SIG-M5 (cell line): ENCODE measurements around the gene ACTN4.
"Not testable (repeated sequence)": the region's sequence is repeated elsewhere in the genome, so short reads cannot be mapped to it uniquely, and the experiment has no call there.

Experiments
- DNase-seq: peaks from one replicate; lab custom pipeline; 2025; lab: John Stamatoyannopoulos, UW

The ACTN4 gene

GRCh38 chr19:38647368-38647965 is at the start of gene ACTN4:
ACTN4 (plus strand) TSS chr19:38647649; CDS start chr19:38647746, 97 bp downstream.
- no peak for DNase-seq

GRCh38 chr19:38599722-38600121 is 47.7 kb upstream of the ACTN4 start:
- no peak for DNase-seq

GRCh38 chr19:38602856-38603255 is 44.6 kb upstream of the ACTN4 start:
- DNase-seq = not testable (repeated sequence)

- DNase-seq = no peak
Measured at GRCh38 chr19:38606131-38606530, 41.3 kb upstream of the ACTN4 start.

GRCh38 chr19:38614289-38614688 is 33.2 kb upstream of the ACTN4 start:
- no peak for DNase-seq

GRCh38 chr19:38615007-38615581 is 32.4 kb upstream of the ACTN4 start:
- DNase-seq = no peak

GRCh38 chr19:38616265-38616664 is 31.2 kb upstream of the ACTN4 start:
- no peak for DNase-seq

- DNase-seq = no peak
Measured at GRCh38 chr19:38617283-38617763, 30.1 kb upstream of the ACTN4 start.

GRCh38 chr19:38617764-38618589 is 29.5 kb upstream of the ACTN4 start, which contains the start of gene MAP4K1:
MAP4K1 (minus strand) TSS chr19:38617953; CDS start chr19:38617895, 58 bp downstream.
- DNase-seq = no peak

GRCh38 chr19:38618590-38619360 is 28.7 kb upstream of the ACTN4 start, which contains the start of gene EIF3K:
EIF3K (plus strand) TSS chr19:38619188; CDS start chr19:38619269, 81 bp downstream.
- peak; percentile 84 for DNase-seq

GRCh38 chr19:38619361-38620174 is 27.9 kb upstream of the ACTN4 start:
- DNase-seq = no peak

GRCh38 chr19:38624822-38625221 is 22.6 kb upstream of the ACTN4 start:
- DNase-seq = no peak

- no peak for DNase-seq
Measured at GRCh38 chr19:38626401-38626800, 21.0 kb upstream of the ACTN4 start.

GRCh38 chr19:38629568-38629967 is 17.9 kb upstream of the ACTN4 start:
- no peak for DNase-seq

- DNase-seq = not testable (repeated sequence)
Measured at GRCh38 chr19:38631301-38631700, 16.1 kb upstream of the ACTN4 start.

GRCh38 chr19:38631811-38632475 is 15.5 kb upstream of the ACTN4 start:
- not testable (repeated sequence) for DNase-seq

- DNase-seq = no peak
Measured at GRCh38 chr19:38632476-38633213, 14.8 kb upstream of the ACTN4 start.

- no peak for DNase-seq
Measured at GRCh38 chr19:38634757-38635482, 12.5 kb upstream of the ACTN4 start.
